K562 (cell line): ENCODE data around the gene ISYNA1. TPM values are rescaled to one million over a fixed set of nuclear protein-coding genes. Genes with fewer than 3 reads are reported as not detected.

ENCODE experiments used
- ARNT ChIP-seq, 2 experiments: fragments of 450-650 bp; IDR thresholded peaks; 2 replicates each; pipeline ENCODE4 v1.6.1; 2016; ENCODE audit warnings: mild to moderate bottlenecking in 1 of 2
- BCOR ChIP-seq: fragments of 450-650 bp; IDR thresholded peaks from 2 replicates; pipeline ENCODE4 v1.6.1; 2016
- CREB1 ChIP-seq, 2 experiments: sonication (generic) in 1 of 2; formaldehyde crosslinking in 1 of 2; IDR thresholded peaks; 2 replicates each; pipeline versions ENCODE4 v1.6.1 to v1.8.0; 2012 to 2022; ENCODE audit warnings: inconsistent platforms in 1 of 2, mild to moderate bottlenecking in 1 of 2, missing genetic modification reagents in 1 of 2, moderate library complexity in 1 of 2
- CREB3 ChIP-seq: fragments of 450-650 bp; conservative IDR thresholded peaks from 2 replicates; pipeline ENCODE4 v1.6.1; 2016; ENCODE audit warnings: missing genetic modification characterization, low read depth, mild to moderate bottlenecking, missing compliant biosample characterization, moderate library complexity
- ERF ChIP-seq: fragments of 450-650 bp; formaldehyde crosslinking; IDR thresholded peaks from 2 replicates; pipeline ENCODE4 v1.4.0; 2020; ENCODE audit warnings: mild to moderate bottlenecking, mixed read lengths
- FOXA3 ChIP-seq, 2 experiments: fragments of 450-650 bp in 1 of 2; sonication (generic) in 1 of 2; formaldehyde crosslinking; IDR thresholded peaks in 1 of 2; conservative IDR thresholded peaks in 1 of 2; 2 replicates each; pipeline versions ENCODE4 v1.4.0 to v1.8.0; 2020 to 2022; ENCODE audit warnings: mild to moderate bottlenecking in 2 of 2, missing genetic modification reagents in 1 of 2
- POLR2G ChIP-seq: fragments of 200-400 bp; formaldehyde crosslinking; IDR thresholded peaks from 2 replicates; pipeline ENCODE4 v1.6.1; 2017; ENCODE audit warnings: low read depth, mild to moderate bottlenecking, antibody characterized with exemption, low read length, moderate library complexity
- SP1 ChIP-seq: sonication (generic); formaldehyde crosslinking; IDR thresholded peaks from 2 replicates; pipeline ENCODE4 v1.8.1; 2022; ENCODE audit warnings: mild to moderate bottlenecking, missing genetic modification reagents
- TBL1XR1 ChIP-seq, 2 experiments: IDR thresholded peaks; 2 replicates each; pipeline ENCODE4 v1.6.1; 2012; ENCODE audit warnings: improper control_type of control experiment in 2 of 2, low read length in 2 of 2, mild to moderate bottlenecking in 1 of 2
- USF1 ChIP-seq: sonication (generic); formaldehyde crosslinking; IDR thresholded peaks from 2 replicates; pipeline ENCODE4 v1.9.0; 2022; ENCODE audit warnings: mild to moderate bottlenecking, missing genetic modification reagents
- VEZF1 ChIP-seq: fragments of 200-800 bp; sonication (Bioruptor generic); IDR thresholded peaks from 2 replicates; pipeline ENCODE4 v1.6.1; 2017; ENCODE audit warnings: missing genetic modification characterization, missing compliant biosample characterization
- XRCC3 ChIP-seq: fragments of 450-650 bp; IDR thresholded peaks from 2 replicates; pipeline ENCODE4 v1.6.1; 2017; ENCODE audit warnings: mild to moderate bottlenecking, moderate library complexity
- ZNF239 ChIP-seq: fragments of 250-450 bp; sonication (Bioruptor Pico); IDR thresholded peaks from 2 replicates; pipeline ENCODE4 v1.4.0; 2020; ENCODE audit warnings: mild to moderate bottlenecking
- ZNF324 ChIP-seq: fragments of 250-450 bp; sonication (Bioruptor Pico); IDR thresholded peaks from 2 replicates; pipeline ENCODE4 v1.4.0; 2020; ENCODE audit warnings: mild to moderate bottlenecking
- polyA plus RNA-seq, 8 experiments: library from polyadenylated mRNA; depleted of rRNA in 4 of 8; stranded (reverse) in 5 of 8; unstranded in 3 of 8; fragments of >200 nt; fragmentation: Nextera tagmentation in 2 of 8; fragmentation: Illumina TruSeq in 1 of 8; extraction: Ambion mirVana in 2 of 8; extraction: Trizol in 1 of 8; gene quantifications; 2 replicates each; pipeline versions ENCODE4 v1.2.1 to v1.2.3, GENCODE V29; 2011 to 2014; ENCODE audit warnings: inconsistent platforms in 1 of 8, missing spikeins in 1 of 8
- total RNA-seq, 7 experiments: library from RNA; depleted of rRNA in 6 of 7; stranded (reverse); fragments of >200 nt in 6 of 7; fragmentation: Illumina TruSeq in 2 of 7; extraction: Trizol in 2 of 7; gene quantifications; 2 replicates each; pipeline versions ENCODE4 v1.2.1 to v1.2.3, GENCODE V29; 2011 to 2021; ENCODE audit warnings: low replicate concordance in 1 of 7
- TF ChIP-seq, protein P1 (sequence below): sonication (generic); formaldehyde crosslinking; IDR thresholded peaks from 2 replicates; pipeline ENCODE4 v1.8.0; 2022; ENCODE audit warnings: mild to moderate bottlenecking, missing genetic modification reagents
- TF ChIP-seq, protein P2 (sequence below): fragments of 450-650 bp; IDR thresholded peaks from 2 replicates; pipeline ENCODE4 v1.6.1; 2018; ENCODE audit warnings: mild to moderate bottlenecking, low read depth; ENCODE audit not compliant: partially characterized antibody
- TF ChIP-seq, protein P3 (sequence below): fragments of 250-450 bp; sonication (Bioruptor Pico); IDR thresholded peaks from 2 replicates; pipeline ENCODE4 v1.5.0; 2021

The ISYNA1 gene
- total and polyA plus RNA-seq, 9 of the 15 experiments (the other 6 are each of a cell fraction or from before 2014, with no cell fraction given) = 21.8 to 460 (median 93.2) TPM

- no peak for TF ChIP-seq ARNT (IDR thresholded peaks at IDR 0.05)
- no peak for TF ChIP-seq ERF
- TF ChIP-seq, protein P1, sequence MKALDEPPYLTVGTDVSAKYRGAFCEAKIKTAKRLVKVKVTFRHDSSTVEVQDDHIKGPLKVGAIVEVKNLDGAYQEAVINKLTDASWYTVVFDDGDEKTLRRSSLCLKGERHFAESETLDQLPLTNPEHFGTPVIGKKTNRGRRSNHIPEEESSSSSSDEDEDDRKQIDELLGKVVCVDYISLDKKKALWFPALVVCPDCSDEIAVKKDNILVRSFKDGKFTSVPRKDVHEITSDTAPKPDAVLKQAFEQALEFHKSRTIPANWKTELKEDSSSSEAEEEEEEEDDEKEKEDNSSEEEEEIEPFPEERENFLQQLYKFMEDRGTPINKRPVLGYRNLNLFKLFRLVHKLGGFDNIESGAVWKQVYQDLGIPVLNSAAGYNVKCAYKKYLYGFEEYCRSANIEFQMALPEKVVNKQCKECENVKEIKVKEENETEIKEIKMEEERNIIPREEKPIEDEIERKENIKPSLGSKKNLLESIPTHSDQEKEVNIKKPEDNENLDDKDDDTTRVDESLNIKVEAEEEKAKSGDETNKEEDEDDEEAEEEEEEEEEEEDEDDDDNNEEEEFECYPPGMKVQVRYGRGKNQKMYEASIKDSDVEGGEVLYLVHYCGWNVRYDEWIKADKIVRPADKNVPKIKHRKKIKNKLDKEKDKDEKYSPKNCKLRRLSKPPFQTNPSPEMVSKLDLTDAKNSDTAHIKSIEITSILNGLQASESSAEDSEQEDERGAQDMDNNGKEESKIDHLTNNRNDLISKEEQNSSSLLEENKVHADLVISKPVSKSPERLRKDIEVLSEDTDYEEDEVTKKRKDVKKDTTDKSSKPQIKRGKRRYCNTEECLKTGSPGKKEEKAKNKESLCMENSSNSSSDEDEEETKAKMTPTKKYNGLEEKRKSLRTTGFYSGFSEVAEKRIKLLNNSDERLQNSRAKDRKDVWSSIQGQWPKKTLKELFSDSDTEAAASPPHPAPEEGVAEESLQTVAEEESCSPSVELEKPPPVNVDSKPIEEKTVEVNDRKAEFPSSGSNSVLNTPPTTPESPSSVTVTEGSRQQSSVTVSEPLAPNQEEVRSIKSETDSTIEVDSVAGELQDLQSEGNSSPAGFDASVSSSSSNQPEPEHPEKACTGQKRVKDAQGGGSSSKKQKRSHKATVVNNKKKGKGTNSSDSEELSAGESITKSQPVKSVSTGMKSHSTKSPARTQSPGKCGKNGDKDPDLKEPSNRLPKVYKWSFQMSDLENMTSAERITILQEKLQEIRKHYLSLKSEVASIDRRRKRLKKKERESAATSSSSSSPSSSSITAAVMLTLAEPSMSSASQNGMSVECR = 0 out of 2 replicates have a peak, but pooled peaks have one; percentile 41
- no peak for TF ChIP-seq BCOR
- peak; percentile 52; the same call in 1 of the 2 replicates for TF ChIP-seq SP1 (CRISPR knock-in tag)
- TF ChIP-seq, protein P2, sequence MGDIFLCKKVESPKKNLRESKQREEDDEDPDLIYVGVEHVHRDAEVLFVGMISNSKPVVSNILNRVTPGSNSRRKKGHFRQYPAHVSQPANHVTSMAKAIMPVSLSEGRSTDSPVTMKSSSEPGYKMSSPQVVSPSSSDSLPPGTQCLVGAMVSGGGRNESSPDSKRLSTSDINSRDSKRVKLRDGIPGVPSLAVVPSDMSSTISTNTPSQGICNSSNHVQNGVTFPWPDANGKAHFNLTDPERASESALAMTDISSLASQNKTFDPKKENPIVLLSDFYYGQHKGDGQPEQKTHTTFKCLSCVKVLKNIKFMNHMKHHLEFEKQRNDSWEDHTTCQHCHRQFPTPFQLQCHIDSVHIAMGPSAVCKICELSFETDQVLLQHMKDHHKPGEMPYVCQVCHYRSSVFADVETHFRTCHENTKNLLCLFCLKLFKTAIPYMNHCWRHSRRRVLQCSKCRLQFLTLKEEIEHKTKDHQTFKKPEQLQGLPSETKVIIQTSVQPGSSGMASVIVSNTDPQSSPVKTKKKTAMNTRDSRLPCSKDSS = no peak
- no peak for TF ChIP-seq ZNF239 (CRISPR knock-in tag)
- TF ChIP-seq POLR2G = no peak
- TF ChIP-seq CREB1 (IDR thresholded peaks at IDR 0.05) = peak; percentile 23; the same call in 1 of the 2 replicates
- TF ChIP-seq CREB1 (CRISPR knock-in tag; IDR thresholded peaks at IDR 0.05) = no peak
- no peak for TF ChIP-seq ZNF324 (CRISPR knock-in tag)
- 0 out of 2 replicates have a peak, but pooled peaks have one; percentile 7 for TF ChIP-seq USF1 (CRISPR knock-in tag)
- no peak for TF ChIP-seq TBL1XR1 (IDR thresholded peaks at IDR 0.05; ENCODE audit: low read length in 2 of 2)
- TF ChIP-seq, protein P3, sequence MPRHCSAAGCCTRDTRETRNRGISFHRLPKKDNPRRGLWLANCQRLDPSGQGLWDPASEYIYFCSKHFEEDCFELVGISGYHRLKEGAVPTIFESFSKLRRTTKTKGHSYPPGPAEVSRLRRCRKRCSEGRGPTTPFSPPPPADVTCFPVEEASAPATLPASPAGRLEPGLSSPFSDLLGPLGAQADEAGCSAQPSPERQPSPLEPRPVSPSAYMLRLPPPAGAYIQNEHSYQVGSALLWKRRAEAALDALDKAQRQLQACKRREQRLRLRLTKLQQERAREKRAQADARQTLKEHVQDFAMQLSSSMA (CRISPR knock-in tag) = no peak
- no peak for TF ChIP-seq XRCC3
- no peak for TF ChIP-seq FOXA3 (CRISPR knock-in tag; conservative IDR thresholded peaks at IDR 0.05 in 1 of 2, IDR thresholded peaks at IDR 0.05 in 1 of 2)
- TF ChIP-seq VEZF1 = peak; percentile 27; the same call in 1 of the 2 replicates
- no peak for TF ChIP-seq CREB3 (tag)
Observed at GRCh38 chr19:18408053-18408476, 29.9 kb downstream of the ISYNA1 start (continued).
